HEK293T (cell line): ENCODE measurements around the gene CPVL.

Source experiments
- BHLHE40 ChIP-seq: fragments of 450-650 bp; IDR thresholded peaks from 2 replicates; pipeline ENCODE4 v1.6.1; 2016; ENCODE audit warnings: mild to moderate bottlenecking, moderate library complexity, borderline replicate concordance
- FOXA1 ChIP-seq: fragments of 450-650 bp; IDR thresholded peaks from 2 replicates; pipeline ENCODE4 v1.6.1; 2016; ENCODE audit warnings: mild to moderate bottlenecking
- TARDBP ChIP-seq: fragments of 450-650 bp; IDR thresholded peaks from 2 replicates; pipeline ENCODE4 v1.6.1; 2016

GRCh38 chr7:29192323-29192722 lies 46.0 kb upstream of the CPVL start:
- TF ChIP-seq FOXA1 (no peak), TARDBP (no peak), BHLHE40 (no peak)
